GM18909 (cell line): ENCODE measurements around the gene RFX4.
"Not testable (repeated sequence)": the region's sequence is repeated elsewhere in the genome, so short reads cannot be mapped to it uniquely, and the experiment has no call there.

Source experiments
- ATAC-seq: cut with Tn5 transposase; IDR thresholded peaks from one replicate; pipeline ENCODE4 v1.9.1; 2021; ENCODE audit warnings: mild to moderate bottlenecking; ENCODE audit not compliant: unreplicated experiment, poor library complexity

The RFX4 gene

GRCh38 chr12:106684497-106684896, 101.7 kb downstream of the RFX4 start:
- ATAC-seq: no peak

DNA sequence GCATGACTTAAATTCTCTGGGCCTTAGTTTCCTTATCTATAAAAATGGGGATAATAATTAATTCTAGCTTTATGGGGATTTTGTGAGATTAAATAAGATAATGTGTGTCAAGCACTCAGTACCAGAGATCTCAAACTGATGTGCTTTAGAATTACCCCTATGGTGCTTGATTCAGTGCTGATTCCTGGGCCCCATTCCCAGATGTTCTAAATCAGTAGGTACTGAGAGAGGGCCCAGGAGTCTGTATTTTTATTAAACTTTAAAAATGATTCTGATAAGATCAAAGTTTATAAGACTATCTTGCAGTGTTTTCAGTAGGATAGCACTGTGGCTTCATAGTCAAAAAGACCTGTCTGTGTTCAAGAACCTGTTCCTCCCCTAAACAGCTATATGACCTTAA, 102.6 kb downstream of the RFX4 start:
- ATAC-seq: no peak

DNA sequence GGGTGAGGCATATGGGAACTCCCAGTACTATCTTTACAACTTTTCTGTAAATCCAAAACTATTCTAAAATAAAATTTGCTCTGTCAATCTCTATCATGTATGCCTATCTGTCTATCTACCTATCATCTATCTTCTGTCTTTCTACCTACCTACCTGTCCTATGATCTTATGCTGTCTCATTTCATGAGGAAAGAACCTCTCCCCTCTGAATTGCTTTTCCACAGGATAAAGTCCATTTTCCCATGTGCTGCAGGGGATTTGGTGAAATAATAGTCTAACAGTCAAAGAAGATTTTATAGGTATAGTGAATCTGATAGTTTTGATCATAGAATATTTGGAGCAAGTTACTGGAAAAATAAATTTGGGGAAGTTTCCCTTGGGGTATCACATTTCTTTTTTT, 104.9 kb downstream of the RFX4 start:
- no peak for ATAC-seq

DNA sequence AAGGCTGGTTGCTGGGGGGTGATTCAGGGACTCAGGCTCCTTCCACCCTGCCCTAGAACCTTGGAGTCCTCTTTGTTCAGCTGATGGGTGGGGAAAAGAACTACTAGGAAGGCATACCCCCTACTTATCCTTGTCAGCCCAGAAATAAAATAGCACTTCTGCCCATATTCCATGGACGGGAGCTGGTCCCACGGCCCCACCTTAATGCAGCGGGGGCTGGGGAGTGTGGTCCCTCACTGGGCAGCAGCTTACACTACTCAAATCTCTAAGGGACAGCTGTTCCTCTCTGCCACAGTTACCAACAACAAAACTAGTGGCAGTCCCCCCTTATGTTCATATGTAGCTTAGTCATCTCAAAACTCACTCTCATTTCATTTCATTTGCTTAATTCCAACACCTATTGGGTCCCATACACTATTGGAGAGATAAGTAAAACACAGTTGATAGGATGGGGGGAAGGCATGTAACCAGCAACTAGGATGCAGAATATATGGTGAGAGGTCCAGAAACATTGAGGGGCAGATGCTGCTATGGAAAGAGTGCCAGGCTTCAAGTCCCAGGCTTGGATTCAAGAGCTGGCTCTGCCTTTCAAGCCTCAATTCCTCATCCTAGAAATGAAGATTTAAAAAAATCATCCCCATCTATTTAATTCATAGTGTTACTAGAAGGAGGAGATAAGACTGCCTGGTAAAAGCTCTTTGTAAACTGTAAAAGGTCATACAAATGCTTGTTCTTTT, 107.9 kb downstream of the RFX4 start:
- no peak for ATAC-seq

DNA sequence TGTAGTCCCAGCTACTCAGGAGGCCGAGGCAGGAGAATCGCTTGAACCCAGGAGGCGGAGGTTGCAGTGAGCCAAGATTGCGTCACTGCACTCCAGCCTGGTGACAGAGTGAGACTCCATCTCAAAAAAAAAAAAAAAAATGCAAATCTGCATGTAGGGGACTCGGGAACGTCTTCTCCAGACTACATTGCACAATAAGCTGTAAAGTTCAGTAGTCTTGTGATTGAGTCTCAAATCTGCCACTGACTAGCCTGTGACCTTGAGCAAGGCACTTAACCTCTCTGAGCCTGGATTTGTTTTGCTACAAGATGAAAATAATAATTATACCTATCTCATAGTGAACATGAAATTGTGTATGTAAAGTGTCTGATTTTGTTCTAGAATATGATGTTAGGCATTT, 109.2 kb downstream of the RFX4 start:
- ATAC-seq: not testable (repeated sequence)

DNA sequence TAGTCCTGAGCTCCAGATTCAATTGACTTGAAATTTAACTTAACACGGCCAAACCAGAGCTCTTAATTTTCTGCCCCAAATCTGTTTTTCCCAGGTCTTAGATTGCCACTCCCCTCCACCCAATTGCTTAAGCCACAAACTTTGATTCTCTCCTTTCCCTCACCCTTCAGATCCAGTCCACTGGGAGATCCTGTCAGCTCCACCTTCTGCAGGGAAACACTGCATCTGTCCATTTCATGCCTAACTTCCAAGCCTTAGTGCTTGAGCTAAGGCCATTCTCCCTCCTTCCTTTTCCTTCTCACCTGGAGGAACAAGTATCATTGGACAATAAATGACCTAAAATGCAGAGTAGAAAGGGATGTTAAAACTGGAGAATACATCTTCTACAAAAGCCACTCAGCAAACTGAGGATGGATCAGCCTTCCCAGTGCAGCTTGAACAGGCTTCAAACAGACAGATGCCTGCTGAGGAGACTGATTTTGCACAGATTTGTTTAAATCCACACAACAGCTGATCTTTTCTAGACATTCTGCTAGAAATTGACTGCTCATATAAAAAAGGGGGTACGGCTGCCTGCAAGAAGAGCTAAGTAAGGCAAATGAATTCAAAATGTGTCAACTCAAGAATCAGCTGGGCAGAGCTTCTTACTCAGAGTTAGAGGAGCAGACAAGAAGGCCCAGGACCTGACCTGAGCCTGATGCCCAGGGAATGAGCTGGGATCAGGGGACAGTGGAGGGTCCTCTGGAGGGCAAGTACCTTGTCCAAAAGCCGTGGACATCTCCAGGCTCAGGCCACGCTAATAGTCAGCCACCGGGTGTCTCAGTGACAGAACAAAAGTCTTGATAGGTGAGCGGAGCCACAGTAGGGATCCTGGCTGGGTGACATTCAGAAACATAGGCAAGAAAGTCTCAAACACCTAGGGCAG, 110.4 kb downstream of the RFX4 start:
- ATAC-seq: no peak

DNA sequence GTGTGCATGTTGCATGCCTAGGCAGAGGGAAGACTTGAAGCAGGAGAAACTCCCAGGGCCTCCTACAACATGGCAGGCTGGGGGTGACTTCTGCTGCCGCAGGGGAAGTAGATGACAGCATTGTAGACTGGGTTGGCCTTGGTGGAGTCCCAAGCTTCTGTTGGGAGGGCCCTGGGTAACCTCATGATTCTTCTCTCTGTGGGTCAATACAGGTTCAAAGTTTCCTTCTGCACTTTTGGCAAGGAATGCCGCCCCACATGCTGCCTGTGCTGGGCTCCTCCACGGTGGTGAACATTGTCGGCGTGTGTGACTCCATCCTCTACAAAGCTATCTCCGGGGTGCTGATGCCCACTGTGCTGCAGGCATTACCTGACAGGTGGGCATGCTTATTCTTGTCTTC, 113.3 kb downstream of the RFX4 start:
- no peak for ATAC-seq

GRCh38 chr12:106696681-106697417, 114.0 kb downstream of the RFX4 start:
- no peak for ATAC-seq

DNA sequence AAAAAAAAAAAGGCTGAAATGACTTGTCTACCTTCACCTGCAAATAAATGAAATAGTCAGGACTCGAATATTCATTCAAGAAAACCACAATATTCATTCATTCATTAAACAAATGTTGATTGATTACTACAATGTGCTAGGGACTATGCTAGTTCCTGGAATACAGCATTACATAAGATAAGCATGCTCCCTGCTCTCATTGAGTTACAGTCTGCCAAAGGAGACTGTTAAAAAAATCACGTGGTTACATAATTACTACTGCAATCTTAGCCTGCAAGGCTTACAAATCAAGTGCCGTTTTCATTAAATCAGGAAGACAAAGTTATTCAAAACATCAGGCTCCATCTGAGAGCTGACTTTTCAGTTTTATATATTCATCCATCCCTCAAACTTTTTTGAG, 121.3 kb downstream of the RFX4 start:
- ATAC-seq: no peak

DNA sequence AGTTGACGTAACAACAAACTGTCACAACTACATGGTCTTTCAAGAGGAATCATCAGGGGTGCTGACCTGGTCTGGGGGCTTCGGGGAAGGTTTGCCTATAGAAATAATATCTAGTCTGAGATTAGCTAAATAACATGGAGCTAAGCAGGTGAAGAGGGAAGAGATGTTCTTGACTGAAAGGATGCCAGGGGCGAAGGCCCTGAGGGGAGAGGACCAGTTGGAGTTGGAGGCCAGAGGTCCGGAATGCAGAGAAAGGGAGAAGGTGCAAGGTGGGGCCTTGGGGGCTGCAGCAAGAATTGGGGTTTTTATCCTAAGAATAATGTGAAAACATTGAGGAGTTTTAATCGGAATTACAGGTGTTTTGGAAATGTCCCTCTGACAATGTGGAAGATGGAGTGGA, 123.2 kb downstream of the RFX4 start:
- ATAC-seq: no peak

DNA sequence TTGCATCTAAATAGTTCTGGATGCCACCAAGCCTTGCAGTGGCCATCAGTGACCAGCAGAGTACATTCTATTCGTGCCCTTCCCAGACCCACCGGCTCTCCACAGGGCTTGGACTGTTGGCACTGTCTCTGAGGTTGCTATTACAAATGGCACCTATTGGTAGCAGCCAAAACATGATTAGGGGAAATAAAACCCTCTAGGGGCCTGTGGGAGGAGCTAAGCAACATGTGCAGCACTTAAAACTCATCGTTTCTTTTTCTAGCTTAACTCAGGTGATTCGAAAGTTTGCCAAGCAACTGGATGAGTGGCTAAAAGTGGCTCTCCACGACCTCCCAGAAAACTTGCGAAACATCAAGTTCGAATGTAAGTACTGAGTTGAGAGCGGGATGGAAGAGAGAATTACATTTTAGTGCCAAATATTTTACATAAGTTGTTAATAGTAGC, 126.3 kb downstream of the RFX4 start:
- no peak for ATAC-seq

DNA sequence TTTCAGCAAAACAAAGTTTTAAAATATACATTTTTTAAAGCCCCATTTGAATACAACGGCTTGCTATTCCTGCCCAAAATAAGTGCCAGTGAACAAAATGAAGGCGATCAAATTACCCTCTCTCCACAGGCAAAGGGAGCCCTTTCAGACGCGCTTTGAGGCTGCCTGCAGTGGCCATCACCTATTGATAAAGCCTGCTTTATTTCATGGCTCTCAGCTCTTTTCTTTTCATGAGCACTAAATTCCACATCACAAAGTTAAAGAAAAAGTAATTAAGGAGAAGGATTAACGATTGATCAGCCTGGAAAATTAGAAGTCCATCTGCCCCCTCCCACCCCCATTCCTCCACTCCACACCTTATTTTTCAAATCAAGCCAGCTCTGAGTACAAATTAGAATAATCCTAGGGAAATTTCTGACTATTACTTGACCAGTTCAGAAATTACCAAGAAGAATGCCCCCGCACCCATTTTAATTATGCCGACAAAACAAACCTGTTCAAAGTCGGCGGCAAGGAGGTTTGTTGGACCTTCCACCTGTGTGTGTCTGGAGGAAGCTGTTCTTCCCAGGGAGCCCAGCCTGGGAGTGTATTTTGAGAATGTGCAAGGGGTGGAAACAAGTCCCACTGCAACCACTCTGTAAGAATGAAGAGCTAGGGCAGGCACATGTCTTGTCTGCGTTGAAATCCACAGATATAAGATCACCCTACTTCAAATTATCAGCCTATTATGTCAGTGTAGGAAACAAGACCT, 127.5 kb downstream of the RFX4 start:
- ATAC-seq: no peak

DNA sequence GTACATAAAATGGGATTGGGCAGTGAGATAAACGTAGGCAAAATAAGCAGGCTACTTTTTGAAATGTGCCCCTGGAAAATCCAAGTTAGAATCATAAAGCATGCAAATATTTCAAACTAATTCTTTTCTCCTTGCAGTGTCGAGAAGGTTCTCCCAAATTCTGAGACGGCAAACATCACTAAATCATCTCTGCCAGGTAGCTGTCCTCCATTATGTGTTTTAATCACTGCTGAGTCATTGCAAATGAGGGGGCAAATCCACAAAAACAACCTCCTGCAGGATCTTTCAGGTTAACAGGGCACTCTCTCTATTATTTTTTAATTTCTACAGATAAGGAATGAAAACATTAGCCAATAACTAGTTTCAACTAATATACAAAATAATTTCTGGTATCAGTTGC, 128.5 kb downstream of the RFX4 start:
- ATAC-seq: no peak

- no peak for ATAC-seq
Observed at GRCh38 chr12:106712768-106713167, 130.0 kb downstream of the RFX4 start.

DNA sequence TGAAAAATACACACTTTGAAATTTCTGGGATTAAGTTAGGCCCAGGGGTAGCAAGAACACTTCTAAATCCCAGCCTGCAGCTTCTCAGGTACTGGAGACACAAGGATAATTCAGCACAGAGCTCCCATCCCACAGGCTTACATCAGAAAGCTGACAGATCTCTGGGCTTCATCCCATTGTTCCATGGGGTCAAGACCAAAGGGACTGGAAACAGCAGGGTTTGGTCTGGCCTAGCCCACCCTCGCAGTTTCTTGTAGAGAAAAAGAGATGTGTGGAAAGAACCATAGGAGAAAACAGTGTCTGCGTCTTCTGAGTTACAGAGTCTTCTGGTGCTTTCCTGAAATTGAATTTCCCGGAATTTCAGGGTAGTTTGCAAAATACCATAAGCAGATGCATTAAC, 132.1 kb downstream of the RFX4 start:
- no peak for ATAC-seq

GRCh38 chr12:106715582-106715981, 132.8 kb downstream of the RFX4 start:
- no peak for ATAC-seq

- no peak for ATAC-seq
Observed at GRCh38 chr12:106717673-106718072, 134.9 kb downstream of the RFX4 start.

DNA sequence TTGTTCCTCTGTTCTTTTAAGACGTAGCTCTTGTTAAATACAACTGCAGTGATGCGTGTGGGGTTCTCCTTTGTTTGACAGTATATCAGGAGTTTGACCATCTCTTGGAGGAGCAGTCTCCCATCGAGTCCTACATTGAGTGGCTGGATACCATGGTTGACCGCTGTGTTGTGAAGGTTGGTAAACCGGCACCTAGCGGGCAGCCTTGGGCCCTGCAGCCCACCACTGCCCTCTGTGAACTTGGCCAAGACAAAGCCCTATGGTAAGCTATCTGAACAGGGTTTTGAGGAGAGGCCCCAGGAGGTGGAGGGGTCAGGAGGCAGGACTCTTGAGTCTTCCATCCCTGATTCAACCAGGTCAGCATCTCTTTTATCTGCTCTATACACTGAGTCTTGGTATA, 137.1 kb downstream of the RFX4 start:
- ATAC-seq: no peak

DNA sequence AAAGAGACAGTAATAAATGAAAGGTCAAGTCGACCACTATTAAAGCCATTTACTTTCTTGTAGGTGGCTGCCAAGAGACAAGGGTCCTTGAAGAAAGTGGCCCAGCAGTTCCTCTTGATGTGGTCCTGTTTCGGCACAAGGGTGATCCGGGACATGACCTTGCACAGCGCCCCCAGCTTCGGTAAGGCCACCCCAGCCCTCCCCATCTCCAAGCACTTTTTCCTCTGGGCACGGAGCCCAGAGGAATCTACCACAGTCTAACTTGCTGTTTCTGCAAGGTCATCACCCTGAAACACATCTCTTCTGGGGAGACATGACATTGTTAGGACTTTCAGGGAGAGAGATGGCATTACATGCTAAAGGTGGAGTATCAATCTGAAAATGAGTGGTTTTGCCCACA, 137.9 kb downstream of the RFX4 start:
- no peak for ATAC-seq

- ATAC-seq: no peak
Observed at GRCh38 chr12:106721915-106722314, 139.1 kb downstream of the RFX4 start.
